ENCODE measurements around the gene ACVR2B.

ACVR2B gene

DNA sequence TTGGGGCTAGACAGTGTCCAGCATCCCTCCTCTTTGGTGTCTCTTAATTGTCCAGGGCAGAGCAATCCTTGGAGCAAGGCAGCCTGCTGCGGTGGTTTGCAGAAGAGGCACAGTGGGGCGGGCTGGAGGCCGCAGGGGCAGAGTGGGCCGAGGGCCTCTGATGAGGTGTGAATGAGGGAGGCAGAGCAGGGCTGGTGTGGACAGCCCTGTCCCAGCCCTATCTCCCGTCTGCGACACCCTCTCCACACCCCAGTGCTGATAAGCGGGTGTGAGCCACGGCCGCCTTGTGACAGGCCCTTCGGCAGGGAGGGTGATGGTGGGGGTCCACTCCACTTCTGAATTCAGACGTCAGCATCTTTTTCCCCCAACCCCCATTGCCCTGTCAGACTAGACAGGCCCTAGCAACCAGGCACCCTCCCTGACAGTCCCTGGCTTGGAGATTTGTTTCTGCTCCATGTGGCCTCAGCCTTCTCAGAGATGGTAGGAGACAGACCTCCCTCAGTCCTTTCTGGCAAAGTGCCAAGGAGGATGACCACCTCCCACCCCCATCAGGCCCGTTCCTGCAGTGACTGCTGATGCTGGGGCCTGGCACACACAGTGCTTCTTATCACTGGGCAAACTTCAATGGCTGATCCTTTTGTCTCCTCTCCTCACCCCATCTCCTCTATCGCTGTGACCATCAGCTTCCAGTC, 79.7 kb downstream of the ACVR2B start:
- no peak for DNase-seq

DNA sequence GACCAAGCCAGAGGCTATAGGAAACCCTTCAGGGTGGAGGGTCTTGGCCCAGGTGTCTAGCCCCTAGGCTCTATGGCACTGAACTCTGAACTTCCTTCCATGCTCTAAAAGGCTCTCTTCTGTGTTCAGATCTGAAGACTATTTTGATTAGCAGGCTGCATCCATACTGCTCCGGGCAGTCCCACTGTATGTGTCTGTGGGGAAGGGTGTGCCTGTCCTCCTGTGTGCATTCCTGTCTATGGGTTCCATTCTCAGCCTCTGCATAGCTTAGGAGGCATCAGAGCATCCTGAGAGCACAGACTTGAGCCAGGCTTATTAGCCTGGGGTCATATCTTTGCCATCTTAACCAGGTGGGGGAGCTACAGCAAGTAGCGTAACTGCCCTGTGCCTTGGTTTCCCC, 80.5 kb downstream of the ACVR2B start:
- no peak for DNase-seq

DNA sequence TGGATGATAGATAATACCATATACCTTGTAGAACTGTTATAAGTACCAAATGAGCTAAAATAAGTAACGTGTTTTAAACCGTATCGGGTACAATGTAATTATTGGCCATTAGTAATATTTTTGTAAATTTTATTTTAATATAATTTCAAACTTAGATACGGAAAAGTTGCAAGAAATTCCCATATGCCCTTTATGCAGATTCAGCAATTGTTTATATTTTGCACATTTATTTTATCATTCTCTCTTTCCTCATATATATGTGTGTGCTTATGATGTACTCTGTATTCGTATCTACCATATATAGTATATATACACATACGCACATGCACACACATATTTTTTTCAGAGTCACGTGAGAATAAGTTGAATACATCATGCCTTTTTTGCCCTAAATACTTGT, 80.9 kb downstream of the ACVR2B start:
- DNase-seq, result no peak

DNA sequence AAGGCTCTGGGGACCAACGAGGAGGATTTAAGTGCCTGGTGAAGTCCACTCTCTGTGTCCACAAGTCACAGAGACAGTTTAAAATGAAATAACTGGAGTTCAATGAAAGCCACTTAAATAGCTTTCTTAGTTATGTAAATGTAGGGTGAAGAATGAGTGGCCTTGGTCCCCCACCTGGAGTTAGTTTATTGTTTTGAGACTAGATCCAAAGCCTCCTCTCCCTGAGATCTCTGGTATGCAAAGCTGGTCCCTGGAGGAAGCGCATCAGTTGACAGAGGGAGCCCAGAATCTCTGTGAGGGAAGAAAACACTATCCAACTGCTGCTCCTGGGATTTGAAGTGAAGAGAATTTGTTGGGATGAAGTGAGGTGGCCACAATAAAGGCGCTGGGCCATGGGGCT, 83.0 kb downstream of the ACVR2B start:
- no peak for DNase-seq

DNA sequence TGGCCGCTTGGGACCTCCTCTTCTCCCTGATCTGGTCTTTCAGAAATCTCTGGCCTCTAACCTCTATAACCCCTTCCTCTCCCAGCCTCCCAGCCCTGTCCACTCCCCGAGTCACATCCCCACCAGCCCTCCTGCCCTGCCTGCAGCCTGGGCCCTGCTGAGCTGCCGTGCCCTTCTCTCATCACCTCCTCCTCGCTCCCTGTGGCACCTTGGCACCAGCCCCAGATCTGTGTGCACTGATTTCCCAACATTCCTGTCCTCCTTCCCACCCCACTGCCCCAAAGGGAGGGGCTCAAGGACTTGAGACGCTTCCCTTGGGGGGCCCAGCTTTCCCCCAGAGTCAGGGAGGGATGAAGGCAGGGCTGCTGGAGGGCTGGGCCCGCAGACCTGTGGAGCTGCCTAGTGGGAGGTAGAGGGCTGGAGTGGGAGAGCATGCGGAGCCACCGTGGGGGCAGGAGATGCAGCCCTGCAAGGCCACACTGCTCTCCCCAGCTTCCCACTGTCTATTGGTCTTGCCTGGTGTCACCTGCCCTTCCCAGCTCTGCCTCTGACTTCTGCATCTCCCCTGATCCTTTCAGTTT, 85.2 kb downstream of the ACVR2B start:
- no peak for DNase-seq

DNA sequence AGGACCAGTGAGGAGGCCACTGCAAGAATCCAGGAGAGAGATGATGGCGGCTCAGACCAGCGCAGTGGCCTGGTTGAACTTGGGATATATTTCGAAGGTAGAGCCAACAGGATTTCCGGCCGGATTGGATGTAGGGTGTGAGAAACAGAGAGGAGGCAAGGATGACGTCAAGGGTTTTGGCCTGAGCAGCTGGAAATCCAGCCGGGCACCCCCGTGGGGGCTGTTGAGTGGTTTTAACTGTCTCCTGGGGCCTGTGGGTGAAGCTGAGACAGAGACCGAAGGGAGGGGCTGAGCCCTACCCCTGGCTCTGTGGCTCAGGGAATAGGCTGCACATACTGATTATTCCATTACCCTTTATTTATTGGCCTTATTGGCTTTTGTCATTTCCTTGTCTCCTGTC, 88.1 kb downstream of the ACVR2B start:
- no peak for DNase-seq
